CD4-positive, alpha-beta memory T cell (primary cell): ENCODE measurements around the gene CAPN1. TPM values are rescaled to one million over a fixed set of nuclear protein-coding genes. Genes with fewer than 3 reads are reported as not detected.

ENCODE experiments used
- CTCF ChIA-PET: fragments of 350-600 bp; sonication (Branson Sonifier 250); formaldehyde crosslinking; loops from one replicate; lab custom pipeline; 2021; ENCODE audit warnings: inconsistent platforms; ENCODE audit not compliant: partially characterized antibody; lab: Charles Lee
- POLR2A ChIA-PET: fragments of 350-600 bp; sonication (Branson Sonifier 250); formaldehyde crosslinking; loops from one replicate; lab custom pipeline; 2021; ENCODE audit not compliant: partially characterized antibody; lab: Charles Lee
- DNase-seq, 5 donors: peaks; one replicate each; pipeline versions ENCODE4 v3.0.0 to v3.0.0-alpha.2; 2020 to 2022; ENCODE audit warnings: mixed read lengths in 1 of 5
- H3K27ac ChIP-seq: one replicate; pipeline ENCODE4 v1.7.0; 2013; ENCODE audit warnings: low read depth, low read length
- H3K27me3 ChIP-seq: 2 replicates; pipeline ENCODE4 v1.7.0; 2013; ENCODE audit warnings: mild to moderate bottlenecking, low read length, moderate library complexity; ENCODE audit not compliant: insufficient read depth
- H3K36me3 ChIP-seq: 2 replicates; pipeline ENCODE4 v1.7.0; 2013; ENCODE audit warnings: mild to moderate bottlenecking, low read length, moderate library complexity; ENCODE audit not compliant: insufficient read depth
- H3K4me1 ChIP-seq: 2 replicates; pipeline ENCODE4 v1.7.0; 2013; ENCODE audit warnings: mild to moderate bottlenecking, low read length, moderate library complexity; ENCODE audit not compliant: insufficient read depth
- H3K4me3 ChIP-seq, 2 donors: one replicate each; pipeline ENCODE4 v1.7.0; 2013; ENCODE audit warnings: low read length in 2 of 2, mild to moderate bottlenecking in 1 of 2
- H3K9me3 ChIP-seq, 2 donors: one replicate each; pipeline ENCODE4 v1.7.0; 2013; ENCODE audit warnings: low read length in 2 of 2, control low read depth in 1 of 2; ENCODE audit not compliant: control insufficient read depth in 1 of 2
- H3K27ac Mint-ChIP-seq, 7 donors: one replicate each; pipeline ENCODE4 v1.8.0; 2020 to 2021; ENCODE audit warnings: mixed read lengths in 7 of 7, mild to moderate bottlenecking in 6 of 7, inconsistent platforms in 3 of 7, moderate library complexity in 3 of 7
- H3K27me3 Mint-ChIP-seq, 2 donors: one replicate each; pipeline ENCODE4 v1.8.0; 2020 to 2021; ENCODE audit warnings: mixed read lengths in 2 of 2
- H3K36me3 Mint-ChIP-seq, 2 donors: one replicate each; pipeline ENCODE4 v1.8.0; 2020 to 2021; ENCODE audit warnings: mixed read lengths in 2 of 2, inconsistent platforms in 1 of 2, mild to moderate bottlenecking in 1 of 2
- H3K4me1 Mint-ChIP-seq, 4 donors: one replicate each; pipeline ENCODE4 v1.8.0; 2020 to 2021; ENCODE audit warnings: mixed read lengths in 4 of 4, mild to moderate bottlenecking in 1 of 4
- H3K4me3 Mint-ChIP-seq, 8 donors: one replicate each; pipeline ENCODE4 v1.8.0; 2020 to 2021; ENCODE audit warnings: mixed read lengths in 8 of 8, mild to moderate bottlenecking in 7 of 8, moderate library complexity in 6 of 8, inconsistent platforms in 3 of 8
- H3K9me3 Mint-ChIP-seq, 8 donors: one replicate each; pipeline ENCODE4 v1.8.0; 2020 to 2021; ENCODE audit warnings: mixed read lengths in 8 of 8, mild to moderate bottlenecking in 5 of 8, inconsistent platforms in 3 of 8, moderate library complexity in 1 of 8
- intact Hi-C: fragments of 100-400 bp; cut with micrococcal nuclease; formaldehyde crosslinking; loops from one replicate; pipeline ENCODE4 v1.15.1; 2023
- polyA plus RNA-seq, 2 donors: library from polyadenylated mRNA; unstranded; fragments of 300-500 nt; fragmentation: Illumina TruSeq; gene quantifications; one replicate each; pipeline ENCODE4 v1.2.3, GENCODE V29; 2021
- total RNA-seq, 2 experiments: library from RNA; stranded (reverse); gene quantifications; one replicate each; pipeline ENCODE4 v1.2.3, GENCODE V29; 2021

The CAPN1 gene
- total and polyA plus RNA-seq, 4 experiments from 2014 or later, result 115 to 141 (median 131) TPM

DNA sequence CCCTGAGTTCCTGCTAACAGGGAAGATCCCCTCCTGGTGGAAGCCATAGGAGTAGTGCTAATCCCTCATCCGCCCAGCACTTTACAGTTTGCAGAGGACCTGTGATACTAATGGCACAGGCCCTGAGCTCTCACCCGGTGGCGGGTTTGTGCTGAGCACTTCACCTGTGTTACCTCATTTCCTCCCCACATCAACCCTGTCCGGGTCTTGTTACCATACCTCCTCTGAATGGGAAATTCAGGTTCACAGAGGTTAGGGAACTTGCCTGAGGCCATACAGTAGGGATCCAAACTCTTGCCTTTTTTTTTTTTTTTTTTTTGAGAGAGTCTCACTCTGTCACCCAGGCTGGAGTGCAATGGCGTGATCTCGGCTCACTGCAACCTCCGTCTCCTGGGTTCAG is 25.2 kb downstream of the CAPN1 start:
- intact Hi-C loops, result no loop called here
- ChIA-PET POLR2A (interaction anchor here (2.2 kb wide), 1 partner anchor 25 kb away, joined by 6 read pairs; the partner anchor contains the start of gene CAPN1), CTCF (interaction anchor here (1.0 to 5.2 kb wide), 2 partner anchors 67 to 109 kb away, joined by 4 to 46 read pairs; partner anchors contain the start of gene CDC42EP2)
- DNase-seq, result no peak
- Mint-ChIP-seq H3K4me3 (no peak overlapping the region), H3K9me3 (no peaks in the 10 kb centered on the region), H3K27me3 (no peaks in the 10 kb centered on the region), H3K4me1 (peaks cover 0 to 6% (median 3%) of the 10 kb centered on the region in 4 donors), H3K36me3 (peaks cover 5 to 49% of the 10 kb centered on the region in 2 donors), H3K27ac (no peak overlapping the region)
- H3K27ac ChIP-seq, result no peak overlapping the region
- H3K27me3 ChIP-seq, result no peaks in the 10 kb centered on the region
- no peaks in the 10 kb centered on the region for H3K9me3 ChIP-seq
- no peaks in the 10 kb centered on the region for H3K4me1 ChIP-seq
- H3K4me3 ChIP-seq, result no peak overlapping the region
- peaks cover 39% of the 10 kb centered on the region for H3K36me3 ChIP-seq

DNA sequence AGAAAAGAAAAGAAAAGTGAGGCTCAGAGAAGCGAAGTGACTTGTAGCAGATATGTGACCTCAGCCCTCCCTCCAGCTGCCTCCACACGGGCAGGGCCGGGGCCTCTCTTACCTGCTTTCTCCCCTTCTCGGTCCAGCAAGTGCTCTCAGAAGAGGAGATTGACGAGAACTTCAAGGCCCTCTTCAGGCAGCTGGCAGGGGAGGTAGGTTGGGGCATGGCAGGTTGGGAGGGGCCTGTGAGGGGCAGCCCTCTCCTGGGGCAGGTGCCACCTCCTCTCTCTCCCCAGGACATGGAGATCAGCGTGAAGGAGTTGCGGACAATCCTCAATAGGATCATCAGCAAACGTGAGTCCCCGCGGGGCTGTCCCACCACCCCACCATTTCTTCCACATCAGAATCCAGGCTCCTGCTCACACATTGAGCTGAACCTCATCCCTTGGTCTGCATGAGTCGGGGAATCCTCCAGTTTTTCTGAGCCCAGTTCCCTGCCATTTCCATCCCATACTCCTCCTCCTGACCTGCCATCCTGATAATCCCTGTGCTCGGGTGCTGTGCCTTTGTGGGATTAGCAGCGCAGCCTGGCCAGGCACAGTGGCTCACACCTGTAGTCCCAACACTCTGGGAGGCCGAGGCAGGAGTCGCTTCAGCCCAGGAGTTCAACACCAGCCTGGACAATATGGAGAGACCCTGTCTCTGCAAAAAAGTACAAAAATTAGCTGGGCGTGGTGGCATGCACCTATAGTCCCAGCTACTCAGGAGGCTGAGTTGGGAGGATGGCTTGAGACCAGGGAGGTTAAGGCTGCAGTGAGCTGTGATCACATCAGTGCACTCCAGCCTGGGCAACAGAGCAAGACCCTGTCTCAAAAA is 26.4 kb downstream of the CAPN1 start:
- CTCF ChIA-PET, result interaction anchor here (1.0 kb wide), 1 partner anchor 66 kb away, joined by 4 read pairs; no protein-coding TSS in a partner anchor
- Mint-ChIP-seq H3K36me3 (peaks cover 5 to 49% of the 10 kb centered on the region in 2 donors), H3K27ac (peak overlapping the region in 1 of 7 donors; percentile 12), H3K4me3 (no peak overlapping the region), H3K9me3 (no peaks in the 10 kb centered on the region), H3K4me1 (peaks cover 3 to 8% (median 5%) of the 10 kb centered on the region in 4 donors), H3K27me3 (no peaks in the 10 kb centered on the region)
- H3K36me3 ChIP-seq, result peaks cover 35% of the 10 kb centered on the region
- DNase-seq, result no peak
- intact Hi-C loops, result no loop called here
- no peaks in the 10 kb centered on the region for H3K27me3 ChIP-seq
- H3K9me3 ChIP-seq, result no peaks in the 10 kb centered on the region
- POLR2A ChIA-PET, result no interaction called here
- H3K4me3 ChIP-seq, result no peak overlapping the region
- H3K27ac ChIP-seq, result no peak overlapping the region
- H3K4me1 ChIP-seq, result peaks cover under 1% of the 10 kb centered on the region

DNA sequence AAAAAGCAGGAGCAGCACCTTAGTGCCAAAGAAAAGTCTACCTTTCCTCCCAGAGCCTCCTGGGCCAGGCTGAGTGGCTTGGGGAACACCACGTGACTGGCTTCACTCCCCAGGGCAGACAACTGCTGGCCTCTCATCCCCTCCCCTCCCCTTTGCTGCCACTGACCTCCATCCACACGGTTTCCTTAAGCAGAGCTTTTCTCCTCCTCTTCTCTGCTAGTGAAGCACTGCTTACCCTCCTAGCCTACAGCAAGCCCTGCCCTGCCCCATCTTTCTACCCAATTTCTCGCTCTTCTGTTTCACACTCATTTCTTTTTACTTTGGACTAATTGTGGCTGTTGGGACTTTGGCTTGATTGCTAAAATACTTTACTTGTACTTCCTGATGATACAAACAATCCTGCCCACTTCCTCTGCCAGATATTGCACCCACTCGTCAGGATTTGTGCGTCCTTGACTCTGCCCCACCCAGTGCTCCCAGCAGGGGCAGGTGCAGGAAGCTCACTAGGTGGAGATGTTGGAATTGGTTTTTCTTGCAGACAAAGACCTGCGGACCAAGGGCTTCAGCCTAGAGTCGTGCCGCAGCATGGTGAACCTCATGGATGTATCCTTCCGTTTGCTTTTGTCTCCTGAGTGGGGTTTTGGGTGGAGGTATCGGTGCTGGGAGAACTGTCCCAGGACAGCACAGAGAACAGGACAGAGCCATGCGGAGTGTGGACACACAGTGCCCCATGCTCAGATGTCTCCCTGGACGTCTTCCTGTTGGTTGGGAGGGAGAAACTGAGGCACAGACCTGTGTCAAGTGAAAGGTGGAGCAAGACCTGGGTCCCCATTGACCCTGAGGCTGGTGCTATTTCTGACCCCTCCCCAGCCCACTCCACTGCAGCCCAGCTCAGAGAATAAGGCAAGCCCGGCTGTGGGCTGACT is 27.3 kb downstream of the CAPN1 start:
- Histone ChIP-seq H3K4me3 (no peak overlapping the region), H3K36me3 (peaks cover 35% of the 10 kb centered on the region), H3K27me3 (no peaks in the 10 kb centered on the region), H3K27ac (no peak overlapping the region), H3K9me3 (no peaks in the 10 kb centered on the region), H3K4me1 (peaks cover 9% of the 10 kb centered on the region)
- H3K36me3 Mint-ChIP-seq, result peaks cover 5 to 45% of the 10 kb centered on the region in 2 donors
- DNase-seq, result no peak
- H3K9me3 Mint-ChIP-seq, result no peaks in the 10 kb centered on the region
- POLR2A ChIA-PET, result no interaction called here
- H3K4me3 Mint-ChIP-seq, result no peak overlapping the region
- H3K27ac Mint-ChIP-seq, result peak overlapping the region in 4 of 7 donors; percentile 43 to 87 (median 61)
- peaks cover 5 to 17% (median 10%) of the 10 kb centered on the region in 4 donors for H3K4me1 Mint-ChIP-seq
- no peaks in the 10 kb centered on the region for H3K27me3 Mint-ChIP-seq
- CTCF ChIA-PET, result no interaction called here
- intact Hi-C loops, result no loop called here

DNA sequence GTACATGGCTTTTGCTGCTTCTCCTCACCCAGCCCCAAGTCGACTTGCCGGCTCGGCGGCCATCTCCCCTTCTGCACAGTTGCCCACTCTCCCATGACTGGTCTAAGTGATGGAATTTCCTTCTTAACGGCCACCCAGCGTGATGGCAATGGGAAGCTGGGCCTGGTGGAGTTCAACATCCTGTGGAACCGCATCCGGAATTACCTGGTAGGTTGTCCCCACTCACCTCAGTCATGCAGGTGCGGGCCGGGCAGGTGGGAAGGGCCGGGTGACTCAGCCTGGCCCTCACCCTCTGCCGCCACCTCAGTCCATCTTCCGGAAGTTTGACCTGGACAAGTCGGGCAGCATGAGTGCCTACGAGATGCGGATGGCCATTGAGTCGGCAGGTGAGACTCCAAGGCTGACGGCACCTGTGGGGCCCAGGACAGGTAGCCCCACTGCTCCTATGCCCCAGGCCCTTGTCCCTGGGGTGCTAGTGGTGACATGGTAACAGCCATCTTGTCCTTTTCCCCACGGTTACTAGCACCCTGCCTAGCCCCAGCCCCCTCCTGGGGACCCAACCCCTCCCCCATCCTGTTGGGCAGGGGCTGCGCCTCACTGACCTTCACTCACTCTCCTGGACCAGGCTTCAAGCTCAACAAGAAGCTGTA is 28.1 kb downstream of the CAPN1 start:
- Histone ChIP-seq H3K4me1 (peaks cover 11% of the 10 kb centered on the region), H3K27me3 (no peaks in the 10 kb centered on the region), H3K27ac (no peak overlapping the region), H3K4me3 (no peak overlapping the region), H3K36me3 (peaks cover 35% of the 10 kb centered on the region), H3K9me3 (no peaks in the 10 kb centered on the region)
- Mint-ChIP-seq H3K4me3 (no peak overlapping the region), H3K9me3 (no peaks in the 10 kb centered on the region), H3K27ac (no peak overlapping the region), H3K4me1 (peaks cover 8 to 24% (median 13%) of the 10 kb centered on the region in 4 donors), H3K36me3 (peaks cover 5 to 40% of the 10 kb centered on the region in 2 donors), H3K27me3 (no peaks in the 10 kb centered on the region)
- no peak for DNase-seq
- CTCF ChIA-PET, result no interaction called here
- intact Hi-C loops, result no loop called here
- POLR2A ChIA-PET, result no interaction called here

DNA sequence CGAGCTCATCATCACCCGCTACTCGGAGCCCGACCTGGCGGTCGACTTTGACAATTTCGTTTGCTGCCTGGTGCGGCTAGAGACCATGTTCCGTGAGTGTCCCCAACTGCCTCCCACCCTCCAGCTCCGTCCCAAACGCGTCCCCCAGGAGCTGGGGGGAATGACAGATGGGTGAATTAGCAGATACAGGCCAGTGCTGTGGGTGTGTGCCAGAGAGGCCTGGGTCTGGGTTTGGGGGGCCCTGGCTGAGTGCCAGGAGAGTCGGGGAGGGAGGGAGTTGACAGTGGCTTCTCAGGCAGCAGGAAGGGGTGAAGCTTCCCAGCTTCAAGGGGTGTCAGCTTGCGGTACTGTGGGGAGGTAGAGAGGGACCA is 28.6 kb downstream of the CAPN1 start:
- Histone ChIP-seq H3K36me3 (peaks cover 34% of the 10 kb centered on the region), H3K27ac (no peak overlapping the region), H3K4me1 (peaks cover 11% of the 10 kb centered on the region), H3K9me3 (no peaks in the 10 kb centered on the region), H3K27me3 (no peaks in the 10 kb centered on the region), H3K4me3 (no peak overlapping the region)
- Mint-ChIP-seq H3K36me3 (peaks cover 5 to 36% of the 10 kb centered on the region in 2 donors), H3K9me3 (no peaks in the 10 kb centered on the region), H3K27ac (peak overlapping the region in 1 of 7 donors; percentile 52), H3K4me1 (peaks cover 8 to 25% (median 14%) of the 10 kb centered on the region in 4 donors), H3K4me3 (no peak overlapping the region), H3K27me3 (no peaks in the 10 kb centered on the region)
- POLR2A ChIA-PET, result no interaction called here
- CTCF ChIA-PET, result no interaction called here
- DNase-seq, result no peak
- intact Hi-C loops, result no loop called here

DNA sequence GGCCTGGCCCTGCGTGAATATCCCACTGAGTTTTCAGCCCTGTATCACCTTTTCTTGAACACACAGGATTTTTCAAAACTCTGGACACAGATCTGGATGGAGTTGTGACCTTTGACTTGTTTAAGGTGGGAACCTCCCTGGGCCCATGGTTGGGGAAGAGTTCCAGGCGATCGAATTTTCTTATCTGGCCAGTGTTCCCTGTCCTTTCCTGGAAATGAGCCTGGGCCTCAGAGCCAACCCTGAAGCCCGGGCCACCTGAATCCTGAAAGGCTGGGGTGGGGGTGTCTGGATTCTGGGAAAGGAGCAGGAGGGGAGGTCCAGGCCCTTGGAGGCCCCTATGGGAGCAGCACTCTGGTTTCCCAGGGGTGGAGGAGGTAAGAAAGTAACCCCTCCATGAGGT is 29.0 kb downstream of the CAPN1 start:
- ChIA-PET CTCF (no interaction called here), POLR2A (no interaction called here)
- H3K36me3 ChIP-seq, result peaks cover 30% of the 10 kb centered on the region
- DNase-seq, result no peak
- H3K4me1 ChIP-seq, result peaks cover 11% of the 10 kb centered on the region
- no peaks in the 10 kb centered on the region for H3K27me3 Mint-ChIP-seq
- H3K4me3 Mint-ChIP-seq, result no peak overlapping the region
- H3K9me3 ChIP-seq, result no peaks in the 10 kb centered on the region
- H3K27ac ChIP-seq, result no peak overlapping the region
- H3K36me3 Mint-ChIP-seq, result peaks cover 5 to 32% of the 10 kb centered on the region in 2 donors
- no peak overlapping the region for H3K4me3 ChIP-seq
- H3K9me3 Mint-ChIP-seq, result no peaks in the 10 kb centered on the region
- no peaks in the 10 kb centered on the region for H3K27me3 ChIP-seq
- peaks cover 9 to 26% (median 17%) of the 10 kb centered on the region in 4 donors for H3K4me1 Mint-ChIP-seq
- H3K27ac Mint-ChIP-seq, result peak overlapping the region in 1 of 7 donors; percentile 52
- intact Hi-C loops, result no loop called here
